ENCODE data around the gene TECPR2. TPM values are rescaled to one million over a fixed set of nuclear protein-coding genes. Genes with fewer than 3 reads are reported as not detected.
"Not testable (repeated sequence)": the region's sequence is repeated elsewhere in the genome, so short reads cannot be mapped to it uniquely, and the experiment has no call there.

The TECPR2 gene
- total and polyA plus RNA-seq, 9 donors, result 8.3 to 15.1 (median 12.1) TPM

GRCh38 chr14:102538602-102539543 lies 176.1 kb downstream of the TECPR2 start:
- Histone ChIP-seq H3K4me3 (ENCODE audit: low read length) (no peak overlapping the region), H3K27ac (ENCODE audit: low read length) (peak overlapping the region; percentile 13), H3K4me1 (ENCODE audit: control insufficient read depth, insufficient read depth, low read length) (peaks cover 34% of the 10 kb centered on the region), H3K36me3 (ENCODE audit: control insufficient read depth, insufficient read depth, low read length) (no peaks in the 10 kb centered on the region), H3K27me3 (ENCODE audit: control insufficient read depth, insufficient read depth, low read length) (peaks cover 2% of the 10 kb centered on the region), H3K9me3 (replicated peaks; ENCODE audit: control insufficient read depth, low read depth, low read length) (no peaks in the 10 kb centered on the region)
- 69% methylated on average over 16 of the region's 25 CpGs for WGBS (ENCODE audit: insufficient coverage)
- DNase-seq, result no peak

GRCh38 chr14:102539544-102540314 lies 177.0 kb downstream of the TECPR2 start:
- Histone ChIP-seq H3K4me3 (ENCODE audit: low read length) (no peak overlapping the region), H3K36me3 (ENCODE audit: control insufficient read depth, insufficient read depth, low read length) (no peaks in the 10 kb centered on the region), H3K9me3 (replicated peaks; ENCODE audit: control insufficient read depth, low read depth, low read length) (no peaks in the 10 kb centered on the region), H3K4me1 (ENCODE audit: control insufficient read depth, insufficient read depth, low read length) (peaks cover 42% of the 10 kb centered on the region), H3K27ac (ENCODE audit: low read length) (peak overlapping the region; percentile 73), H3K27me3 (ENCODE audit: control insufficient read depth, insufficient read depth, low read length) (peaks cover 9% of the 10 kb centered on the region)
- WGBS (ENCODE audit: insufficient coverage), result 47% methylated on average over 11 of the region's 17 CpGs
- peak; percentile 90 for DNase-seq

- no peaks in the 10 kb centered on the region for H3K36me3 ChIP-seq (ENCODE audit: control insufficient read depth, insufficient read depth, low read length)
- peak; percentile 86 for DNase-seq
- H3K4me1 ChIP-seq (ENCODE audit: control insufficient read depth, insufficient read depth, low read length), result peaks cover 49% of the 10 kb centered on the region
- peak overlapping the region; percentile 73 for H3K27ac ChIP-seq (ENCODE audit: low read length)
- no peaks in the 10 kb centered on the region for H3K9me3 ChIP-seq (replicated peaks; ENCODE audit: control insufficient read depth, low read depth, low read length)
- peaks cover 16% of the 10 kb centered on the region for H3K27me3 ChIP-seq (ENCODE audit: control insufficient read depth, insufficient read depth, low read length)
- H3K4me3 ChIP-seq (ENCODE audit: low read length), result no peak overlapping the region
- 14% methylated on average over 20 of the region's 29 CpGs for WGBS (ENCODE audit: insufficient coverage)
These were observed 177.7 kb downstream of the TECPR2 start for GRCh38 chr14:102540315-102541028.

- WGBS (ENCODE audit: insufficient coverage), result 71% methylated on average over 9 of the region's 14 CpGs
- not testable (repeated sequence) for DNase-seq; H3K4me3 ChIP-seq (ENCODE audit: low read length); H3K9me3 ChIP-seq (replicated peaks; ENCODE audit: control insufficient read depth, low read depth, low read length); H3K36me3 ChIP-seq (ENCODE audit: control insufficient read depth, insufficient read depth, low read length)
- Histone ChIP-seq H3K27ac (ENCODE audit: low read length) (peak overlapping the region; percentile 73), H3K27me3 (ENCODE audit: control insufficient read depth, insufficient read depth, low read length) (peaks cover 22% of the 10 kb centered on the region), H3K4me1 (ENCODE audit: control insufficient read depth, insufficient read depth, low read length) (peaks cover 55% of the 10 kb centered on the region)
These were observed 178.3 kb downstream of the TECPR2 start for GRCh38 chr14:102541029-102541491.

- 53% methylated on average over 3 of the region's 10 CpGs for WGBS (ENCODE audit: insufficient coverage)
- DNase-seq, result no peak
- Histone ChIP-seq H3K27me3 (ENCODE audit: control insufficient read depth, insufficient read depth, low read length) (peaks cover 22% of the 10 kb centered on the region), H3K4me1 (ENCODE audit: control insufficient read depth, insufficient read depth, low read length) (peaks cover 55% of the 10 kb centered on the region), H3K27ac (ENCODE audit: low read length) (no peak overlapping the region), H3K4me3 (ENCODE audit: low read length) (no peak overlapping the region), H3K9me3 (replicated peaks; ENCODE audit: control insufficient read depth, low read depth, low read length) (no peaks in the 10 kb centered on the region), H3K36me3 (ENCODE audit: control insufficient read depth, insufficient read depth, low read length) (no peaks in the 10 kb centered on the region)
These were observed 179.0 kb downstream of the TECPR2 start for GRCh38 chr14:102541771-102542170.

GRCh38 chr14:102544046-102544746 lies 181.5 kb downstream of the TECPR2 start:
- no peak overlapping the region for H3K4me3 ChIP-seq (ENCODE audit: low read length)

GRCh38 chr14:102544747-102545460 lies 182.2 kb downstream of the TECPR2 start:
- no peak overlapping the region for H3K4me3 ChIP-seq (ENCODE audit: low read length)
- no peaks in the 10 kb centered on the region for H3K36me3 ChIP-seq (ENCODE audit: control insufficient read depth, insufficient read depth, low read length)
- 1% methylated on average over 29 of the region's 66 CpGs for whole genome bisulfite sequencing (ENCODE audit: insufficient coverage)

More at GRCh38 chr14:102544046-102544746, 181.5 kb downstream of the TECPR2 start:
- H3K4me1 ChIP-seq (ENCODE audit: control insufficient read depth, insufficient read depth, low read length), result peaks cover 46% of the 10 kb centered on the region
- H3K36me3 ChIP-seq (ENCODE audit: control insufficient read depth, insufficient read depth, low read length), result no peaks in the 10 kb centered on the region
- H3K9me3 ChIP-seq (replicated peaks; ENCODE audit: control insufficient read depth, low read depth, low read length), result no peaks in the 10 kb centered on the region
- peak; percentile 90 for DNase-seq
- H3K27ac ChIP-seq (ENCODE audit: low read length), result peak overlapping the region; percentile 88
- H3K27me3 ChIP-seq (ENCODE audit: control insufficient read depth, insufficient read depth, low read length), result peaks cover 22% of the 10 kb centered on the region
- WGBS (ENCODE audit: insufficient coverage), result 4% methylated on average over 27 of the region's 43 CpGs

GRCh38 chr14:102545461-102546265 lies 182.9 kb downstream of the TECPR2 start:
- Histone ChIP-seq H3K4me1 (ENCODE audit: control insufficient read depth, insufficient read depth, low read length) (peaks cover 31% of the 10 kb centered on the region), H3K27ac (ENCODE audit: low read length) (peak overlapping the region; percentile 88), H3K36me3 (ENCODE audit: control insufficient read depth, insufficient read depth, low read length) (no peaks in the 10 kb centered on the region), H3K27me3 (ENCODE audit: control insufficient read depth, insufficient read depth, low read length) (peaks cover 22% of the 10 kb centered on the region), H3K4me3 (ENCODE audit: low read length) (no peak overlapping the region), H3K9me3 (replicated peaks; ENCODE audit: control insufficient read depth, low read depth, low read length) (no peaks in the 10 kb centered on the region)
- DNase-seq, result peak; percentile 78
- 20% methylated on average over 23 of the region's 29 CpGs for WGBS (ENCODE audit: insufficient coverage)

More at GRCh38 chr14:102544747-102545460, 182.2 kb downstream of the TECPR2 start:
- Histone ChIP-seq H3K4me1 (ENCODE audit: control insufficient read depth, insufficient read depth, low read length) (peaks cover 38% of the 10 kb centered on the region), H3K27me3 (ENCODE audit: control insufficient read depth, insufficient read depth, low read length) (peaks cover 22% of the 10 kb centered on the region), H3K9me3 (replicated peaks; ENCODE audit: control insufficient read depth, low read depth, low read length) (no peaks in the 10 kb centered on the region), H3K27ac (ENCODE audit: low read length) (peak overlapping the region; percentile 88)
- DNase-seq, result peak; percentile 82
